Spinal cord (tissue), 10 donors: ENCODE measurements around the gene VSTM2B. TPM values are rescaled to one million over a fixed set of nuclear protein-coding genes. Genes with fewer than 3 reads are reported as not detected.
A peak's percentile ranks its signal among the peaks of the same experiment; 100 is the strongest.

Experiments
- DNase-seq, 6 donors: peaks; one replicate each; pipeline versions ENCODE4 v3.0.0 to v3.0.0-alpha.2; 2013 to 2015; ENCODE audit warnings: low spot score in 6 of 6, low read depth in 4 of 6
- H3K27ac ChIP-seq: one replicate; pipeline ENCODE4 v1.5.1; 2013; ENCODE audit warnings: low read depth, low read length, control low read depth
- H3K27me3 ChIP-seq: one replicate; pipeline ENCODE4 v1.6.1; 2013; ENCODE audit warnings: low read length; ENCODE audit not compliant: control insufficient read depth, insufficient read depth
- H3K36me3 ChIP-seq: one replicate; pipeline ENCODE4 v1.6.1; 2013; ENCODE audit warnings: low read length; ENCODE audit not compliant: control insufficient read depth, insufficient read depth
- H3K4me1 ChIP-seq: one replicate; pipeline ENCODE4 v1.6.1; 2013; ENCODE audit warnings: low read length; ENCODE audit not compliant: control insufficient read depth, insufficient read depth
- H3K4me3 ChIP-seq: one replicate; pipeline ENCODE4 v1.5.1; 2013; ENCODE audit warnings: low read depth, low read length, control low read depth
- H3K9me3 ChIP-seq: one replicate; pipeline ENCODE4 v1.6.1; 2013; ENCODE audit warnings: low read length; ENCODE audit not compliant: control insufficient read depth, insufficient read depth
- WGBS: methylation state at CpG from one replicate; pipeline ENCODE4 v1.1.5; 2013; ENCODE audit warnings: missing lambda C conversion rate; ENCODE audit not compliant: insufficient coverage; 5-methylcytosine and 5-hydroxymethylcytosine counted together
- polyA plus RNA-seq, 2 donors: library from polyadenylated mRNA; unstranded; fragments of 120-200 nt; gene quantifications; one replicate each; pipeline ENCODE4 v1.2.1, GENCODE V29; 2013; ENCODE audit not compliant: insufficient read length in 2 of 2
- total RNA-seq, 2 donors: library from RNA; depleted of rRNA in 1 of 2; stranded (reverse); fragments of 120-200 nt in 1 of 2; fragments of >200 nt in 1 of 2; gene quantifications; one replicate each; pipeline versions ENCODE4 v1.2.3 to v1.2.4, GENCODE V29; 2013 to 2014
- donor health status: healthy.

VSTM2B gene
- total and polyA plus RNA-seq, 4 donors, result 7.2 to 43.2 (median 23.1) TPM

DNA sequence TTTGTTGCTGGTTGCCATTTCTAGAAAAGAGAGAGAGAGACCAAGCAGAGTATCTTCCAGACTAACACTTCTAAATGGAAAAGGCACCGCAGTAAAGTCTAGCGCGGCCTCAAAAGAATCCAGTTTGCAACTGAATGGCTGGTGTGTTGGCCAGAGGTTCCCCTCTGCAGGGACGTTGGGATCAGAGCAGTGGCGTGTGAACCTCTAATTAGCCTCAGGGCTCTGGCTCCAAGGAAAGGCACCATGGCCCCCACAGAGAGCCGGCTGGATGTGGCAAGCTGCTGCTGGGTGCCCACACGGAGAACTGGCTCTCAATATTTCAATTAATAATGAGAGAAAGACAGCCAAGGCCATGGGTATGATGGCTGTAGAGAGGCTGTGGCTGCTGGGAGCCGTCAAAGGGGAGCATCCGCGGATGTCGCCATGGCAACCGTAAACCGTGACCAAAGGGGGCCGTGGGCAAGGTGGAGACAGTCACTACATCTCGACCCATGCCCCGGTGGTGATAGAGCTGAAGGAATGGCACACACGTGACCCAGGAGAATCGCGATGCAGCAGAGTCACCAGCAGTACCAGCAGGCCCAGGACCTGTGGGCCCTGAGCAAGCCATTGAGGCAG lies 9.5 kb downstream of the VSTM2B start:
- Histone ChIP-seq H3K36me3 (peaks cover 45% of the 10 kb centered on the region), H3K4me3 (no peak overlapping the region), H3K9me3 (no peaks in the 10 kb centered on the region), H3K27me3 (peaks cover 13% of the 10 kb centered on the region), H3K27ac (no peak overlapping the region), H3K4me1 (peaks cover 29% of the 10 kb centered on the region)
- DNase-seq, result peak in 2 of 6 donors; percentile 13 to 49
- 28% methylated on average over 17 of the region's 19 CpGs for WGBS

DNA sequence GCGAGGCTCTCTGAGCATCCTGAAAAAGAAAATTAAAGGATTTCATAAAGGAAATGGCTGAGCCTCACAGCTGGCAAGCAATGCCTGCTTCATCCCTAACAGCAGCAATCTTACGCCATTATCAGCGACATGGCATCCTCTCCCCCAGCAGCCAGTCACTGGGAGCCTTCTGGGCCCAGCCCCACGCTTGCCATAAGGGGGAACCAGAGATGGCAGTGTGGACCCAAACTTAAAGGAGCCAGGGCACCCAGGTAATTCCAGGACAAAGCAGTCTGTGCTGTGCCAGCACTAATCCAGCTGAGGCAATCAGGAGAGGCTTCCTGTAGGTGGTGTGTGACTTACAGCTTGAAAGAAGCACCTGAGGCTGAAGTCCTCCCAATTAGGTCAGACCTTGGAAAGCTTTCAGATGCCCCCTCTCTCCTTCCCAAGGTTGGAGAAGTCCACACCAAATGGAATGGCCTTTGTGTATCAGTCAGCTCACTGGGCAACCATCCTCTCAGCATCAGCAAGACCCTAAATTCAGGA lies 10.3 kb downstream of the VSTM2B start:
- H3K9me3 ChIP-seq, result no peaks in the 10 kb centered on the region
- 88% methylated on average over 4 of the region's 4 CpGs for WGBS
- H3K4me3 ChIP-seq, result no peak overlapping the region
- peaks cover 45% of the 10 kb centered on the region for H3K36me3 ChIP-seq
- no peak overlapping the region for H3K27ac ChIP-seq
- H3K27me3 ChIP-seq, result peaks cover 7% of the 10 kb centered on the region
- peaks cover 23% of the 10 kb centered on the region for H3K4me1 ChIP-seq
- DNase-seq, result no peak

DNA sequence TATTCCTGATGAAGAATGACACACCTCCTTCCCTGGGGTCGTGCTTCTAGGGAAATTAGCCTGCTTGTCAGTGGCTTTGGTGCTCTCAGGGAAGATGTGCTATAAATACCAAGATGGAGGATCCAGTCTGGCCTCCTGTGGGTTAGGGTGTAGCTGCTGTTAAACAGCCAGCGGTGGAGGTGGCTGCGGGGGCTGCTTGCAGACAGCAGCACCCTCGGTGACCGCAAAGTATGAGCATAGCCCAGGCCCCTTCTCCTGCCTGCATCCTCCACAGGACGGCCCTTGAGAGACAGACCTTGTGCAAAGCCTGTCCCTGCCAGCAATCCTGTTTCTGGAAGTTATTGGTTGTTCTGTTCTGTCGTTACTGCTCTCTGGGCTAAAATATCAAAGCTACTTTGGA lies 11.4 kb downstream of the VSTM2B start:
- Histone ChIP-seq H3K4me3 (no peak overlapping the region), H3K9me3 (no peaks in the 10 kb centered on the region), H3K27me3 (no peaks in the 10 kb centered on the region), H3K36me3 (peaks cover 41% of the 10 kb centered on the region), H3K4me1 (peaks cover 15% of the 10 kb centered on the region), H3K27ac (no peak overlapping the region)
- WGBS, result 93% methylated on average over 2 of the region's 7 CpGs
- no peak for DNase-seq

DNA sequence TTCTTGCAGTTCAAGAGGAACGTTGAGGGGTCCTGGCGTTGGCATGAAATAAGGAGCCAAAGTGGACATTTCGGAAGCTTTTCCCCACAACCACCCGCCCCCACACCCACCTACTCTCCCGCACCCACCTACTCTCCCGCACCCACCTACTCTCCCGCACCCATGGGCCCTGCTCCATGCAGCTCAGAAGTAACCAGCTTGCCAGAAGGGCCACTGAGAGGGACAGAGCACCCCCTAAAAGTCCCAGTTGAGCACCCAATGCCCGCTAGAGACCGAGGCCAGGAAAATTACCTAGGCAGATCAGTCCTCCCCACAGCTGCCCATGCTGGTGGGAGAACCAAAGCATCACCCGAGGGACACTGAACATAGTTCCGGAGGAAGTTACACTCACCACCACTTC lies 11.8 kb downstream of the VSTM2B start:
- H3K36me3 ChIP-seq, result peaks cover 42% of the 10 kb centered on the region
- no peak overlapping the region for H3K27ac ChIP-seq

DNA sequence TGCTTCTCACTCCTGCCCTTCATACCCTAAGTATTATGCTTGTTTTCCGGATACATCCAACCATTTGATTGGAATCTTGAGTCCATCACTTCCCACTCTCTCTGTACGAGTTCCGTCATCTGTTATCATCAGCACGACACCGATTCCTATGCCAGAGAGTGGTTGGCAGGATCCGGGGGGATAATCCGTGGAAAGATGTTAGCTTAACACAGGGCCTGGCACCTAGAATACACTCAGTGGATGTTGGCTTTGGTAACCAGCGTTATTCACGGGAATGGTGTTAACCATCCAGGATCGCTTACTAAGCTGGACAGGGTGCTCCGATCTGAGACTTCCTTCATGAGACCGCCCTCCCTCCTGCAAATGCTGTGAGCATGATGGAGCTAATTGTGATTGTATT lies 12.4 kb downstream of the VSTM2B start:
- no peak overlapping the region for H3K4me3 ChIP-seq
- H3K36me3 ChIP-seq, result peaks cover 36% of the 10 kb centered on the region
- no peaks in the 10 kb centered on the region for H3K9me3 ChIP-seq
- peaks cover 15% of the 10 kb centered on the region for H3K4me1 ChIP-seq
- no peak overlapping the region for H3K27ac ChIP-seq
- H3K27me3 ChIP-seq, result no peaks in the 10 kb centered on the region
- DNase-seq, result peak in 1 of 6 donors; percentile 61
- WGBS, result 95% methylated on average over 12 of the region's 12 CpGs

More for the DNA sequence above, 11.8 kb downstream of the VSTM2B start:
- H3K9me3 ChIP-seq, result no peaks in the 10 kb centered on the region
- 94% methylated on average over 11 of the region's 11 CpGs for WGBS
- DNase-seq, result no peak
- no peaks in the 10 kb centered on the region for H3K27me3 ChIP-seq
- peaks cover 15% of the 10 kb centered on the region for H3K4me1 ChIP-seq
- H3K4me3 ChIP-seq, result no peak overlapping the region

DNA sequence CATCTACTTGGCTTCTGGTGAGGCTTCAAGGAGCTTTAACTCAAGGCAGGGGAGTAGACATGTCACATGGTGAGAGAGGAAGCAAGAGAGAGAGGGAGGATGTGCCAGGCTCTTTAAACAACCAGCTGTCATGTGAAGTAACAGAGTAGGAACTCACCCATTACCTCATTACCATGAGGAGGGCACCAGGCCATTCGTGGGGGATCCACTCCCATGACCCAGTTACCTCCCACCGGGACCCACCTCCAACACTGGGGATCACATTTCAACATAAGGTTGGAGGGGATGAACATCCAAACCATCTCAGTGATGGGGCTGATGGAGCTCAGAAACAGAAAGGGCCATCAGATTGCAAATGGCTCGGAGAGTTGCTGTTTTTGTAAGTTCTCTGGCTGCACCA lies 12.9 kb downstream of the VSTM2B start:
- DNase-seq, result no peak
- peaks cover 15% of the 10 kb centered on the region for H3K4me1 ChIP-seq
- peaks cover 34% of the 10 kb centered on the region for H3K36me3 ChIP-seq
- no peaks in the 10 kb centered on the region for H3K27me3 ChIP-seq
- H3K4me3 ChIP-seq, result no peak overlapping the region
- H3K27ac ChIP-seq, result no peak overlapping the region
- 78% methylated on average over 1 of the region's 3 CpGs for WGBS
- H3K9me3 ChIP-seq, result no peaks in the 10 kb centered on the region

DNA sequence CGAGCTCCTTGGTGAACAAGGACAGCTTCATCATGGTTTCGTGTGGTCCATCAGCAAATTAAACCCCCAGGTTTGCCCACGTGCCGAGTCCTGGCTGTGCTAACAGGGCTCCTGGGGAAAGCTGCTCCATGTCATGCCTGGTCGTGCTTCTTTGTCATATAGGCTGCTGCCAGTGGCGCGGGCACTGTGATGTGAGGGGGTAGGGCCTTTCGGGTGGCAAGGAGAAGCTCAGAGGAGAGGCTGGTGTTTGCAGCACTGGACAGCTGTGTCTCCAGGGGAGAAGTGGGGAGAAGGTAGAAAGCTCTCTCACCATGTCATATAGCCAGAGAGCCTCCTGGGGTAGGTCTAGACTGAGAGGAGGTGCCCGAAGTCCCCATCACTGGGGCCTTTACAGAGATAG lies 13.3 kb downstream of the VSTM2B start:
- no peak for DNase-seq
- Histone ChIP-seq H3K4me1 (peaks cover 15% of the 10 kb centered on the region), H3K36me3 (peaks cover 29% of the 10 kb centered on the region), H3K4me3 (no peak overlapping the region), H3K27me3 (no peaks in the 10 kb centered on the region), H3K9me3 (no peaks in the 10 kb centered on the region), H3K27ac (no peak overlapping the region)
- 90% methylated on average over 8 of the region's 9 CpGs for whole genome bisulfite sequencing

DNA sequence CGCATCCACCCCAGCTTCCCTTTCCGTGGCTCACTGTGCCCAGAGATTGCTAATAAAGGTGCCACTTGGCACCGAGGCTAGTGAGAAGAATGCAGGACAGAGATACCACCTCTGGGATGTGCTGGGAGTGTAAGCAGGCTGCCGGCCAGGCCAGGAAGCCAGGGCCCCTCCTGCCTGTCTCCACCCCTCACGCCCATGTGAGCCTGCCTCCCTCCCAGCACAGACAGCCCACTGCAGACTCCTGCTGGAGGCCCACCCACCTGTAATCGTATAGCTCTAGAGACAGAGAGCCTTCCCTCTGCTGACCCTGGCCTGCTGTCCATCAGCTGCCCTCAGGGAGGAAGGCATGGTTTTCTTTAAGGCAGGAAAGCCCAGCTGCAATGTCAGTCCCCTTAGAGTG lies 13.9 kb downstream of the VSTM2B start:
- Histone ChIP-seq H3K27ac (no peak overlapping the region), H3K9me3 (no peaks in the 10 kb centered on the region), H3K4me3 (no peak overlapping the region), H3K27me3 (no peaks in the 10 kb centered on the region), H3K36me3 (peaks cover 27% of the 10 kb centered on the region), H3K4me1 (peaks cover 14% of the 10 kb centered on the region)
- WGBS, result 49% methylated on average over 3 of the region's 6 CpGs
- no peak for DNase-seq

DNA sequence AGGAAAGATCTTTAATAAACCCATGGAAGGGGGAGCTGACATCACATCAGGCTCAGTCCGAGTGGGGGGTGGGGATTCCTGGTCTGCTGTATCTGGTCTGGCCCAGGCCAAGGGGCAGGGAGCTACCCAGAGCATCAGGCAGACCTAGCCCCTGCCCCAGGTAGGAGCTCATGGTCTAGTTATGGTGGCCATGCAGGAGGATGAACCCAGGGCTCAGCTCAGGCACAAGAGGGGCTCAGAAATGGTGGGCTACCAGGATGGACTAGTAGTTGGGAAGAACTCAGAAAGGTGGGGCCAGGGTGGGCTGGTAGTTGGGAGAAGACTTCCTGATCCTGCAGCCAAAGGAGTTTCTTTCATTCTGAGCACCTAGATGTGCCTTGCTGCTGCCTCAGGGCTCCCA lies 14.3 kb downstream of the VSTM2B start:
- H3K4me1 ChIP-seq, result peaks cover 10% of the 10 kb centered on the region
- H3K9me3 ChIP-seq, result no peaks in the 10 kb centered on the region
- H3K27ac ChIP-seq, result no peak overlapping the region
- DNase-seq, result no peak
- 47% methylated on average over 1 of the region's 1 CpG for WGBS
- H3K36me3 ChIP-seq, result peaks cover 27% of the 10 kb centered on the region
- H3K27me3 ChIP-seq, result no peaks in the 10 kb centered on the region
- H3K4me3 ChIP-seq, result no peak overlapping the region

DNA sequence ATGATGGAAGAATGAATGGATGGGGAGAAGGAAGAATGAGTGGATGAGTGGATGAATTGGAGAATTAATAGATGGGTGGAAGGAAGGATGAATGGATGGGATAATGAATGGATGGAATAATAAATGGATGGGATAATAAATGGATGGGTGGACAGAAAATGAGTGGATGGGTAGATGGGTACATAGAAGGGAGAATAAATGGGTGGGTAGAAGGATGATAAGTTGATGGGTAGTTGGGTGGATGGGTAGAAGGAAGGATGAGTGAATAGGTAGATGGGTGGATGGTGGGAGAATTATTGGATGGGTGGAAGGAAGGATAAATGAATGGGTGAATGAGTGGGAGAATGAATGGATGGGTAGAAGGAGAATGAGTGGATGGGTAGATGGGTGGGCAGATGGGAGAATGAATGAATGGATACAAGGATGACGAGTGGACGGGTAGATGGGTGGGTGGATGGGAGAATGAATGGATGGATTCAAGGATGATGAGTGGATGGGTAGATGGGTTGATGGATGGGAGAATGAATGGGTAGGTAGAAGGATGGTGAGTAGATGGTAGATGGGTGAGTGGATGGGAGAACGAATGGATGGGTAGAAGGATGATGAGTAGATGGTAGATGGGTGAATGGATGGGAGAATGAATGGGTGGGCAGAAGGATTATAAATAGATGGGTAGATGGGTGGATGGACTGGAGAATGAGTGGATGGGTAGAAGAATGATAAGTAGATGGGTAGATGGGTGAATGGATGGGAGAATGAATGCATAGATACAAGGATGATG lies 15.9 kb downstream of the VSTM2B start:
- H3K27ac ChIP-seq, result no peak overlapping the region
- no peak overlapping the region for H3K4me3 ChIP-seq
- peaks cover 26% of the 10 kb centered on the region for H3K36me3 ChIP-seq
- H3K4me1 ChIP-seq, result peaks cover 2% of the 10 kb centered on the region
- no peaks in the 10 kb centered on the region for H3K9me3 ChIP-seq
- DNase-seq, result no peak
- 90% methylated on average over 3 of the region's 3 CpGs for WGBS
- no peaks in the 10 kb centered on the region for H3K27me3 ChIP-seq
